ENCODE measurements around the gene LHX6.

LHX6 gene

GRCh38 chr9:122215663-122216062 is 13.1 kb downstream of the LHX6 start:
- H3K4me1 ChIP-seq (ENCODE audit: low read length): no peaks in the 10 kb centered on the region
- H3K4me3 ChIP-seq (ENCODE audit: low read length): no peak overlapping the region
- no peak overlapping the region for H3K9ac ChIP-seq (ENCODE audit: low read length)
- peaks cover 17% of the 10 kb centered on the region for H3K27me3 ChIP-seq (ENCODE audit: low read depth, low read length)
- no peaks in the 10 kb centered on the region for H3K79me2 ChIP-seq (ENCODE audit: low read length)
- H2AFZ ChIP-seq (ENCODE audit: low read depth, low read length): no peak overlapping the region
- H3K9me3 ChIP-seq (ENCODE audit: insufficient read depth, low read length): no peaks in the 10 kb centered on the region
- H3K27ac ChIP-seq (ENCODE audit: low read length): no peak overlapping the region
- H4K20me1 ChIP-seq (ENCODE audit: insufficient read depth, low read length): no peaks in the 10 kb centered on the region
- TF ChIP-seq CTCF (IDR thresholded peaks at IDR 0.05; ENCODE audit: low read depth, low read length) (no peak), EZH2phosphoT487 (IDR thresholded peaks at IDR 0.05; ENCODE audit: low read depth) (no peak)
- no peaks in the 10 kb centered on the region for H3K36me3 ChIP-seq (replicated peaks; ENCODE audit: low read depth, low read length)
- no peak overlapping the region for H3K4me2 ChIP-seq (ENCODE audit: low read length)

GRCh38 chr9:122214507-122214906 is 14.2 kb downstream of the LHX6 start:
- H3K36me3 ChIP-seq (replicated peaks; ENCODE audit: low read depth, low read length): no peaks in the 10 kb centered on the region
- no peak overlapping the region for H3K4me3 ChIP-seq (ENCODE audit: low read length)
- H4K20me1 ChIP-seq (ENCODE audit: insufficient read depth, low read length): no peaks in the 10 kb centered on the region
- H3K4me1 ChIP-seq (ENCODE audit: low read length): no peaks in the 10 kb centered on the region
- no peak overlapping the region for H3K4me2 ChIP-seq (ENCODE audit: low read length)
- no peaks in the 10 kb centered on the region for H3K9me3 ChIP-seq (ENCODE audit: insufficient read depth, low read length)
- H2AFZ ChIP-seq (ENCODE audit: low read depth, low read length): no peak overlapping the region
- H3K9ac ChIP-seq (ENCODE audit: low read length): no peak overlapping the region
- peaks cover 17% of the 10 kb centered on the region for H3K27me3 ChIP-seq (ENCODE audit: low read depth, low read length)
- TF ChIP-seq EZH2phosphoT487 (IDR thresholded peaks at IDR 0.05; ENCODE audit: low read depth) (no peak), CTCF (IDR thresholded peaks at IDR 0.05; ENCODE audit: low read depth, low read length) (no peak)
- no peak overlapping the region for H3K27ac ChIP-seq (ENCODE audit: low read length)
- no peaks in the 10 kb centered on the region for H3K79me2 ChIP-seq (ENCODE audit: low read length)

GRCh38 chr9:122213589-122214413 is 15.0 kb downstream of the LHX6 start:
- no peak for TF ChIP-seq EZH2phosphoT487 (IDR thresholded peaks at IDR 0.05; ENCODE audit: low read depth)
- Histone ChIP-seq H3K4me2 (ENCODE audit: low read length) (no peak overlapping the region), H3K4me1 (ENCODE audit: low read length) (no peaks in the 10 kb centered on the region), H3K27me3 (ENCODE audit: low read depth, low read length) (peaks cover 17% of the 10 kb centered on the region), H3K9ac (ENCODE audit: low read length) (no peak overlapping the region), H3K9me3 (ENCODE audit: insufficient read depth, low read length) (no peaks in the 10 kb centered on the region), H3K4me3 (ENCODE audit: low read length) (no peak overlapping the region), H3K27ac (ENCODE audit: low read length) (no peak overlapping the region), H4K20me1 (ENCODE audit: insufficient read depth, low read length) (no peaks in the 10 kb centered on the region), H2AFZ (ENCODE audit: low read depth, low read length) (no peak overlapping the region), H3K79me2 (ENCODE audit: low read length) (no peaks in the 10 kb centered on the region), H3K36me3 (replicated peaks; ENCODE audit: low read depth, low read length) (no peaks in the 10 kb centered on the region)

GRCh38 chr9:122213102-122213588 is 15.6 kb downstream of the LHX6 start:
- Histone ChIP-seq H3K4me2 (ENCODE audit: low read length) (no peak overlapping the region), H3K36me3 (replicated peaks; ENCODE audit: low read depth, low read length) (no peaks in the 10 kb centered on the region), H3K9ac (ENCODE audit: low read length) (no peak overlapping the region), H3K4me3 (ENCODE audit: low read length) (no peak overlapping the region), H3K27me3 (ENCODE audit: low read depth, low read length) (peaks cover 17% of the 10 kb centered on the region), H3K9me3 (ENCODE audit: insufficient read depth, low read length) (no peaks in the 10 kb centered on the region), H3K4me1 (ENCODE audit: low read length) (no peaks in the 10 kb centered on the region), H4K20me1 (ENCODE audit: insufficient read depth, low read length) (no peaks in the 10 kb centered on the region), H3K79me2 (ENCODE audit: low read length) (no peaks in the 10 kb centered on the region), H2AFZ (ENCODE audit: low read depth, low read length) (no peak overlapping the region), H3K27ac (ENCODE audit: low read length) (no peak overlapping the region)
- TF ChIP-seq CTCF (IDR thresholded peaks at IDR 0.05; ENCODE audit: low read depth, low read length) (no peak), EZH2phosphoT487 (IDR thresholded peaks at IDR 0.05; ENCODE audit: low read depth) (no peak)

All from OCI-LY3 (cell line).